Stimulated activated memory B cell treated with anti-CD40 and anti-IgM and Interleukin-4, amounts not matched to agents 10 μg/mL and 1 μg/mL and 100 μg/mL, for 72 hours (primary cell): ENCODE results near the gene CD8A.
"Not testable (repeated sequence)": the region's sequence is repeated elsewhere in the genome, so short reads cannot be mapped to it uniquely, and the experiment has no call there.

ENCODE experiments used
- ATAC-seq: fragments of 150-1000 bp; cut with Tn5 transposase; 2 replicates; pipeline ENCODE4 v1.10.0; 2021
- H3K27ac Mint-ChIP-seq: one replicate; pipeline ENCODE4 v1.8.0; 2022; ENCODE audit warnings: mild to moderate bottlenecking, mixed read lengths
- H3K27me3 Mint-ChIP-seq: one replicate; pipeline ENCODE4 v1.8.0; 2022; ENCODE audit warnings: mixed read lengths
- H3K36me3 Mint-ChIP-seq: one replicate; pipeline ENCODE4 v1.8.0; 2022; ENCODE audit warnings: mixed read lengths
- H3K4me1 Mint-ChIP-seq: one replicate; pipeline ENCODE4 v1.8.0; 2022; ENCODE audit warnings: mixed read lengths
- H3K4me3 Mint-ChIP-seq: one replicate; pipeline ENCODE4 v1.8.0; 2022; ENCODE audit warnings: mild to moderate bottlenecking, moderate library complexity, mixed read lengths
- H3K9me3 Mint-ChIP-seq: one replicate; pipeline ENCODE4 v1.8.0; 2022; ENCODE audit warnings: mixed read lengths

Gene CD8A

DNA sequence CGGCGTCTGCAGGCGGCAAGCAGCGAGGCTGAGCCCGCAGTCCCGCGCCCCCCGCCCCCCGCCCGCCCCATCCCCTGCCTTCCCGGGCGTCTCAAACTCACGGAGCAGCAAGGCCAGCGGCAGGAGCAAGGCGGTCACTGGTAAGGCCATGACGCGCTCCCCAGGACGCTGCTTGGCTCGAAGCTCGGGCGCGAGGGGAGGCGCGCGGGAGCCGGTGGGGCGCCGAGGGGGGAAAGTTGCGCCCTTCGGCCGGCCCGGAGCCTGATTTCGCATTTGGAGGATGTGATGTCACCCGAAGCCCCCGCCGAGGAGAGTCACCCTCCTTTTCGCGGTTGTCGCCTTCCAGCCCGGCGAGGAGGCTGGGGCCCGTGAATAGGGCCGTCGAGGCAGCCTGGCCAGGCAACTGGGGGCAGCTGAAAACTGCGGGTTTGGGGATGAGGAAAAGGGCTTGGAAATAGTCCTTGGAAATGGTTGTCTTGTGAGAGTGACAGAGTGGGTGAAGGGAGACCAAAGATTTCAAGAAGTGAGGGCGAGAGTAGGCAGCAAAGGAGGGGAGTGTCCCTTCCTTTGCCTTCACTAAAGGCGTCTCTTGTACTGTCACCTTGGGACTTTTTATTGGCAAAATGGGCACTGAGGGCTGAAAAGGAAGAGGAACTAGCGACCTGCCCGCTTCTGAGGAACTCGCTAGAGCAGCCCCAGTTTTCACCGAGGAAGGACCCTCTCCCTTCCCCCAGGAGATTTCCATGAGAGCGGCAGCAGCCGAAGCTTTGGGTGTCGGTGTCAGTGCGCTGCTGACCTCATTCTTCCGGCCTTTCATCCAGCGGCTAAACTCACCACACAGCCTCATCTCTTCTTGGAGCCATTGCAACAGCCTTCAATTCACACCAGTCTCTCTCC, at the start of gene CD8A:
CD8A (minus strand) TSS at position 238 of the 897 bp plus-strand sequence; CDS start at position 150, 88 bp downstream.
- Mint-ChIP-seq H3K9me3 (peaks cover 11% of the 10 kb centered on the region), H3K36me3 (peaks cover 11% of the 10 kb centered on the region), H3K27me3 (peaks cover 76% of the 10 kb centered on the region), H3K4me1 (peaks cover 28% of the 10 kb centered on the region), H3K27ac (no peak within 1 kb of the TSS), H3K4me3 (peak within 1 kb of the TSS; percentile 76)
- peak; percentile 47 for ATAC-seq

DNA sequence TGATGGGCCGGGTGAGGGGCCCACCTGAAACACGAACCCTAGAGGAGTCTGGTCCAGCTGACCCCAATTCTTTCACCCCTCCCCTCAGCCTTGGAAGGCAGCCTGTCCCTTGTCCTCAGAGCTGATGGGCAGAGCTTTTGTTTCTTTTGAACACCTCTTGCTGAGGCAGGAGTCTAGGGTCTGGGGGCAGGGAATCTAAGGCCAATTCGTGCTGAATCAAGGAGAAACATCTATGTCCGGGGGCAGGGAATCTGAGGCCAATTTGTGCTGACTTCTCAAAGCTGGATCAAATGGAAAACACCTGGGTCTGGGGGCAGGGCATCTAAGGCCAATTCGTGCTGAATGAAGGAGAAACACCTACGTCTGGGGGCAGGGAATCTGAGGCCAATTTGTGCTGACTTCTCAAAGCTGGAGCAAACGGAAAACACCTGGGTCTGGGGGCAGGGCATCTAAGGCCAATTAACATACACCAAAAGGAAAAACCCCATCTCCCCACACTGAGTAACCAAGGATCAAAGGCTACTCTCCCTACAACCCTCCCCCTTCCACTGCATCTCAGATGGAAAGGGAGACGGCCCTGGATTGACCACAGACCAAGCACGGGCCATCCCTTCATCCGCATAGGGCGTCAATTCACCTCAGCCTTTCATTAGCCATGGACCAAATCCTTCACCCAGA, 49.3 kb upstream of the CD8A start:
- not testable (repeated sequence) for ATAC-seq, H3K4me3 Mint-ChIP-seq, H3K27me3 Mint-ChIP-seq, H3K27ac Mint-ChIP-seq, H3K4me1 Mint-ChIP-seq, H3K9me3 Mint-ChIP-seq, H3K36me3 Mint-ChIP-seq

DNA sequence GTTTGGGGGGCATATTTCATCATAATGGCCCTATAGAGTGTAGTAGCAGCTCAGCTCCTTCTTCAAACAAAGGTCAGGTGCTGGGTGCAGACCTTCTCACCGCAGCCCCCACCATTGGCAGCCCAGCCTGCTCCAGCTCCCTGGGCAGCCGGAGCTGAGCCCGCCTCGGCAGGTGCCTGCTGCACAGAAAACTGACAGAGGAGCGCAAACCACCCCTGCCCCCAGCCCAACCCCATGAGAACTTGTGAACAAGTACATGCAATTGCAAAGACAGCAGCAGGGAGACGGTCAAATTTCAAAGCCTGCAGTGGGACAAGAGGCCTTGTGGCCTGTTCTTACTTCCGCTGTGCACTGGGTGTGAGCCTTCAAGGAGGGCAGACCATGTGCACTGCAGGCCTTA, 48.7 kb upstream of the CD8A start:
- not testable (repeated sequence) for H3K27me3 Mint-ChIP-seq, H3K27ac Mint-ChIP-seq, H3K36me3 Mint-ChIP-seq, H3K4me1 Mint-ChIP-seq, H3K4me3 Mint-ChIP-seq, H3K9me3 Mint-ChIP-seq, ATAC-seq

DNA sequence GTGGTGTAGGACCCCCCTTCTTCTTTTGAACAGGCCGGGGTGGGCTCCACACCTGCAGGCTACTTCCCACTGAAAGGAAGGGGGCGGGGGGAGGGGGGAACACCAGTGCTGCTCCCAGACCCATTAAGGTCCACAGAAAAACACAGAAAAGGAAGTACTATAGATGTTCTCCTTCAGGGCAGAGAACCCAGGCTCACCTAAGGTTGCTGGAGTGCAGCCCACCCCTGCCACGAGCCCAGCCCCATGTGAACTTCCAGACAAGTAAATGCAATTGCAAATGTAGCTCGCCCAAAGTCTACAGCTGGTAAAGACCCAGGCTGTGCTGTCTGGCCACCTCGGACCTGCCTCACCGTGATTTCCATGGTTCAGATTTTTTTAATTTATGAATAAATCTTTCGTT, 47.0 kb upstream of the CD8A start:
- ATAC-seq, H3K36me3 Mint-ChIP-seq, H3K4me1 Mint-ChIP-seq, H3K4me3 Mint-ChIP-seq, H3K27ac Mint-ChIP-seq, H3K9me3 Mint-ChIP-seq: not testable (repeated sequence)
- H3K27me3 Mint-ChIP-seq: peaks cover 21% of the 10 kb centered on the region

DNA sequence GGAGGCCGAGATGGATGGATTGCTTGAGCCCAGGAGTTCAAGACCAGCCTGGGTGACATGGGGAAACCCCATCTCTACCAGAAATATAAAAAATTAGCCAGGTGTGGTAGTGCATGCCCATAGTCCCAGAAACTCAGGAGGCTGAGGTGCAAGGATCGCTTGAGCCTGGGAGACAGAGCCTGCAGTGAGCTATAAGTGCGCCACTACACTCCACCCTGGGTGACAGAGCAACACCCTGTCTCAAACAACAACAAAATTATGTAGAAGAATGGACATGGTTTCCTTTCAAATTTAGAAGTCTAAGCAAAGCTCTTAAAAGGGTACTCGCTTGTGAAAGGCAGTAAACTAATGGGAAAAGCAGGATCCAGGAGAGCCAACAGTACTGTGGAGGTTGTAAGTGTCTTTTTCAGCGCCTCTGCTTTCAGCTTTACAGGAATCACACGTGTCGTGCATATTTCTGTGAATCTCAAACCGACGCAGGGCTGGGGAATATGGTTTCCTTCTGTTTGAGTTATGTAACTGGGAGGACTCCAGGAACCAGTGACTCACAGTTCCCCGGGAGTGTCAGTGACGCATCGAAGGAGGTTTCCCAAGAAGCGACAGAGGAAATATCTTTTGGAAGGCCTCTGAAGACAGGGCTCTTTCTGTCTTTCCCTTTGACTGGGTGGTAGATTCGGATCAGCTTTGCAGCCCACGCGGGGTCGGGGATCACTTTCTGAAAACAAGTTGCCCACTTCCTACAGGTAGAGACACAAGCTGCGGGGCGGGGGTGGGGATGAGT, 46.4 kb upstream of the CD8A start:
- not testable (repeated sequence) for H3K9me3 Mint-ChIP-seq, ATAC-seq, H3K36me3 Mint-ChIP-seq, H3K4me1 Mint-ChIP-seq, H3K27ac Mint-ChIP-seq, H3K4me3 Mint-ChIP-seq
- peaks cover 24% of the 10 kb centered on the region for H3K27me3 Mint-ChIP-seq

DNA sequence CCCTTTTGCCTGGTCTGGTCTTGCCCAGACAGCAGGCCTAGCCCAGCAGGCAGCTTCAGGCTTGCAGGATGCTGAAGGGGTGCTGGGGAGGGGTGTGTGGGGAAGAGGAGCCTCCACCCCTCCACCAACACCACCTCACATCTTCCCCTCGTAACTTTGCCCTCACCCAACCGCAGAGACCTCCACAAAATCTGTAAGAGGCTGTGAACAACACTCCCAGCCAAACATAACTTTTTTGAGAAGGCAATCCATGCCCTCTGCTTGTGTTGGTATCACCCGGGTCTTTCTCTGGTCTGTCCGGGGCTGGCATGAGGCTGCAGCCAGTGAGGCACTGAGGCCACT, 44.8 kb upstream of the CD8A start:
- not testable (repeated sequence) for H3K27ac Mint-ChIP-seq, ATAC-seq, H3K36me3 Mint-ChIP-seq, H3K4me1 Mint-ChIP-seq, H3K9me3 Mint-ChIP-seq, H3K4me3 Mint-ChIP-seq
- H3K27me3 Mint-ChIP-seq: peaks cover 24% of the 10 kb centered on the region

DNA sequence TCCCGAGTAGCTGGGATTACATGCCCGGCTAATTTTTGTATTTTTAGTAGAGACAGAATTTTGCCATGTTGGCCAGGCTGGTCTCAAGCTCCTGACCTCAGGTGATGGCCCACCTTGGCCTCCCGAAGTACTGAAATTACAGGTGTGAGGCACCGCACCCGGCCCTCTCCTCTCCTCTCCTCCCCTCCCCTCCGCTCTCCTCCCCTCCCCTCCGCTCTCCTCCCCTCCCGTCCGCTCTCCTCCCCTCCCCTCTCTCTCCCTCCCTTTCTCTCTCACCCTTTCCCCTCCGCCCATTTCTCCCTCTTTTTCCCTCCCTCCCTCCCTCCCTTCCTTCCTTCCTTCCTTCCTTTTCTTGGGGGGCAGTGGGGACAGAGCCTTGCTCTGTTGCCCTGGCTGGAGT, 42.6 kb upstream of the CD8A start:
- Mint-ChIP-seq H3K4me3 (no peak overlapping the region), H3K4me1 (no peaks in the 10 kb centered on the region), H3K27ac (no peak overlapping the region), H3K27me3 (peaks cover 24% of the 10 kb centered on the region), H3K9me3 (no peaks in the 10 kb centered on the region), H3K36me3 (no peaks in the 10 kb centered on the region)
- no peak for ATAC-seq

DNA sequence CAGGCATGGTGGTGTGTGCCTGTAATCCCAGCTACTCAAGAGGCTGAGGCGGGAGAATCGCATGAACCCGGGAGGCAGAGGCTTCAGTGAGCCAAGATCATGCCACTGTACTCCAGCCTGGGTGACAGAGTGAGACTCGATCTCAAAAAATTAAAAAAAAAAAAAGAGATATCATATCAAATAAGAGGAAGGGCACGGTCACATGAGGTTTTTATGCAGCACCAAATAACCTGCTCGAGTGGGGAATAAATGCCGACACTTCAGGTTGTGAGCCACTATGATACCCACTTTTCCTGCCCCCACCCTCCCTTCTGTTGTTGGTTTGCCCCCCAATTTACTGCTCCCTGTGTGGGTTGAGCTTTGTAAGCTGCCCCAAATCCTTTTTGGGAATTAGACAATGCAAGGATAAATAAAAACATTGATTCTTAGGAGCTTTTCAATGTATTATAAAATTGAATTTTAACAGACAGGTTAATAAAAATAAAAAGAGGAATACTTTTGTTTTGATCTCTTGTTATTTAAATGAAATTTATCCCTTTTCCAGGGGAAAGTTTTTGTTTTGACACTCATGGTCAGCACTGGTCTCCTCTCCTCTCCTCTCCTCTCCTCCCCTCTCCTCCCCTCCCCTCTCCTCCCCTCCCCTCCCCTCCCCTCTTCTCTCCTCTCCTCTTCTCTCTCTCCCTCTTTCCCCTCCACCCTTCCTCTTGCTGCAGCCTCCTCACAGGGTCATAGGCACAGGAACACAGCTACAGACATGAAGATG, 41.8 kb upstream of the CD8A start:
- no peak overlapping the region for H3K27ac Mint-ChIP-seq
- H3K36me3 Mint-ChIP-seq: no peaks in the 10 kb centered on the region
- no peaks in the 10 kb centered on the region for H3K4me1 Mint-ChIP-seq
- peaks cover 24% of the 10 kb centered on the region for H3K27me3 Mint-ChIP-seq
- no peak overlapping the region for H3K4me3 Mint-ChIP-seq
- ATAC-seq: no peak
- H3K9me3 Mint-ChIP-seq: no peaks in the 10 kb centered on the region

DNA sequence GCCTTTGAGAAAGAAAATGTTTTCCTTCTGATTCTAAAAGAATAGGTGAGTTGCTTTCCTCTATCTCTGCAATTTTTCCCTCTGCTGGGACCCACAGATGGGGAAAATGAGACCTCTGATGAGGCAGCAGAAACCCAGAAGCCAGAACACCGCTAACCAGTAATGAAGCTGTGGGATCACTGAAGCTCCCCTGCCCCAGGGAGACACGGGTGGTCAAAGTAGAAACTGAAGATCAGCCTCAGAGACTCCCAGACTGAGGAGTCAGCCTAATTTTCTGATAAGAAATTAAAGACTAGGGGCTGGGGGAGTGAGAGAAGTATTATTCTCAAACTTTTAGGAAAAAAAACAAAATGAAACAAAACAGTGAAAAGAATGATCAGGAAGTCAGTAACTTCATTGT, 40.8 kb upstream of the CD8A start:
- Mint-ChIP-seq H3K4me3 (no peak overlapping the region), H3K9me3 (no peaks in the 10 kb centered on the region), H3K27ac (no peak overlapping the region), H3K27me3 (peaks cover 20% of the 10 kb centered on the region), H3K4me1 (no peaks in the 10 kb centered on the region), H3K36me3 (no peaks in the 10 kb centered on the region)
- no peak for ATAC-seq

DNA sequence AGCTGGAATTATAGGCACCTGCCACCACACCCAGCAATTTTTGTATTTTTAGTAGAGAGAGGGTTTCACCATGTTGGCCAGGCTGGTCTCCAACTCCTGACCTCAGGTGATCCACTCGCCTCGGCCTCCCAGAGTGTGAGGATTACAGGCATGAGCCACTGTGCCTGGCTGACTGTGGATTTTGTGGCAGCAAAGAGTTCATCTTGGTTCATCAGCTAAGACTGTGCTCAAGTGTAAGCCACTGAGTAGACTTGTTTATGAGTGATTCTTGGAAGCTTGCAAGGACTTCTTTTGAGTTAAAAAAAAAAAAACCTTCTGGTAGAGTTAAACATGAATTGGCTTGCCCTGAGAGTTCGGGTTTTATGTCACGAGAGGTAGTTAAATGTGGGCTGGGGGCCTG, 36.2 kb upstream of the CD8A start:
- Mint-ChIP-seq H3K27ac (no peak overlapping the region), H3K36me3 (peaks cover under 1% of the 10 kb centered on the region), H3K9me3 (no peaks in the 10 kb centered on the region), H3K4me1 (no peaks in the 10 kb centered on the region), H3K27me3 (peaks cover 13% of the 10 kb centered on the region), H3K4me3 (no peak overlapping the region)
- ATAC-seq: no peak

DNA sequence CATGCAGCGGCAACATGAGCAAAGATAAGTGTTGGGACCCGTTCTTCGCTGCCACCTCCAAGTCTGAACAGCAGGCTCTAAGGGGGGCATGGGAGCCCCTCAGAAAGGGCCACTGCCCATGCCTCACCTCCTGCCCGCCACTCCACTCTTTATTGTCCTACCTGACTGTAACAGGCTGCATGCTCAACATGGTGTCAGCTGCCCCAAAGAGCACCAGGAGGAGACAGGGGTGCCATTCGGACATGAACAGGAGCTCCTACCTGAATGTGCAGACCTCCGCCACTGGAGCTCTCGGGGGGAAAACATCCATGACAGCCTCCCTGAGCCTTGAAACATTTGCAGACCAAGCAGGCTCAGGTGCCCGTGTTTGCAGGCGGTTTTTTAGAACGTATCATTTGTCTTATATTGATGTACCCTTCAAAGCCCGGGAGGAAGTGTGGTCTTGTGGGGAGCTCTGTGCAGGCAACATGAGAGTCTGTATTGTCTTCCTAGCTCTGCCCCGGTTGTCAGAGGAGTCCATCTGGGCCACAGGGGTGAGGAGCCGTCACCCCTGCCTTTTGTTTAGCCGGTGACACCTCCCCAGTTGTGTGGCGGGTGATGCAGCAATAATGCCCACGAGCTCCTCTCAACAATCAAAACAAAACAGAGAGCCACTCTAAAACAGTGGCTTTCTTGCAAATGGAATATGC, 35.1 kb upstream of the CD8A start:
- Mint-ChIP-seq H3K4me3 (no peak overlapping the region), H3K4me1 (no peaks in the 10 kb centered on the region), H3K9me3 (peaks cover 3% of the 10 kb centered on the region), H3K27ac (no peak overlapping the region), H3K36me3 (peaks cover 5% of the 10 kb centered on the region), H3K27me3 (peaks cover 21% of the 10 kb centered on the region)
- no peak for ATAC-seq

DNA sequence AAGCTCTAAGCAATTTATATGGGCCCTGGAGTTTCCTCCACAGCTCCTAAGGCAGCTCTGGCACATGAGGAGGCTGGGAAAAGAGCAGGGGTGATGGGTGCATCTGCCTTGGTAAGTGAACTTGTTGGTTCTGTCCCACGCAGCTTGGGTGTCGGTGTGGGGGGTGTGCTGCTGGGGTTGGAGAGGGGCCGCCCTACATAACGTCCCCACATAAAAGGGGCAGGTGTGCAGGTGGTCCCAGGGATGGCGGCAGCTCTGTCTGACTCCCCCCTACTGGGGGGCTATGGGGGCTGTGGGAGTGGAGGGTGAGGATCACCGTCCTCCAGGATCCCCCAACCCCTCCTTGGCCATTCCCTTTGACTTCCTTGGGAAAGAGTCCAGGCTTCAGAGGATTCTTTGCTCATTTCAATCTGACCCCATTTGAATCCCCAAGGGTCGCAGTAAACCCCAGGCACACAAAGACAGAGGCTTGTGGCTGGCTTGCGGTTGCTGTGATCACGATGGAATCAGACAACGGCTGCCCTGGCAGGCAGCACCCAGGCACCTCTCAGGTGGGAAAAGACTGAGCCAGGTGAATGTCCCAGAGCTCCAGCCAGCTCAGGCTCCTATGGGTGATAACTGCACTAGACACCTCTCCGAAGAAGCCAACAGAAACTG, 34.5 kb upstream of the CD8A start:
- H3K27ac Mint-ChIP-seq: no peak overlapping the region
- H3K9me3 Mint-ChIP-seq: peaks cover 3% of the 10 kb centered on the region
- no peak overlapping the region for H3K4me3 Mint-ChIP-seq
- H3K27me3 Mint-ChIP-seq: peaks cover 21% of the 10 kb centered on the region
- peaks cover 5% of the 10 kb centered on the region for H3K36me3 Mint-ChIP-seq
- H3K4me1 Mint-ChIP-seq: no peaks in the 10 kb centered on the region
- peak; percentile 6 for ATAC-seq

DNA sequence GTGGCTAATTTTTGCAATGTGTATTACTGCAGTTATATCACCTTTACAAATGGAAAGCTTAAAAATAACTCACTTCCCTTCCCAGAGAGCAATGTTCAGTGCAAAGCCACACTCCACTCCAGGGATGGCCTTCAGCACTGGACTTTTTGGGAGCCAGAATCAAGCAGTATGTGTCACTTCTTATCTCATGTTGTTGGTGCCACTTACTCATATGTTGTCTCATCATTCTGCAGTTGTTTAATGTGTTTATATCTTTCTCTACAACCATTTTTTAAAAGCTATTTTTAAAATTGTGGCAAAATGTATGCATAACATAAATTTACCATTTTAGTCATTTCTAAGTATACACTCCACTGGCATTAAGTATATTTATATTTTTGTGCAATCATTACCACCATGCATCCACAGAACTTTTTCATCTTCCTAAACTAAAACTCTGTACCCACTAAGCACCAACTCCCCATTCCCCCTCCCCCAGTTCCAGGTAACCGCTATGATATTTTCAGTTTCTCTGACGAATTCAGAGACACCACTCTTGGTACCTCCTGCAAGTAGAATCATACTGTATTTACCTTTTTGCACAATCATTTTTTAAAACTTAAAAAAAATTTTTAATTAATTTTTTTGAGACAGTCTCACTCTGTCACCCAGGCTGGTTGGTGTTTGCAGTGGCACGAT, 32.1 kb upstream of the CD8A start:
- Mint-ChIP-seq H3K27ac (no peak overlapping the region), H3K27me3 (peaks cover 21% of the 10 kb centered on the region), H3K4me1 (no peaks in the 10 kb centered on the region), H3K9me3 (peaks cover 3% of the 10 kb centered on the region), H3K36me3 (peaks cover 5% of the 10 kb centered on the region), H3K4me3 (no peak overlapping the region)
- no peak for ATAC-seq

DNA sequence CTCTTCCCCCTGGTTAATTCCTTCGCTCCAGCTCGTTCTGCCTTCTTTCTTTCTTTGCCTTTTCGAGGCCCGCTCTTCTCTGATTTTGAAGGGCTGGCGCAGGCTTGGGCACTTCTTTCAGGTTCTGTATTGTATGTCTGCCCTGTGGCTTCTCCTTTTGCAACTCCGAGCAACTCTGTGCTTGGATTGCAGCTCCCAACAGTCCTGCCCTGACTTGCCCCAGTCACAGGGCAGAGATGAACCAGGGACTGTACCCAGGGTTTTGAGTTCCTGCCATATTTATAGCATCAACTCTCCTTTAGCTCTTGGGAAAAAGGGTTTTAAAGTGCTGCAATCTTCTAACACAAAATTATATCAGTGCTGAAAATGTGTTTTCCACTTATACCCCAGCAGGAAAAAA, 31.1 kb upstream of the CD8A start:
- Mint-ChIP-seq H3K9me3 (peaks cover 3% of the 10 kb centered on the region), H3K27ac (no peak overlapping the region), H3K36me3 (peaks cover 5% of the 10 kb centered on the region), H3K27me3 (peaks cover 21% of the 10 kb centered on the region), H3K4me1 (no peaks in the 10 kb centered on the region), H3K4me3 (no peak overlapping the region)
- ATAC-seq: no peak
